Myocyte (in vitro differentiated cells): ENCODE results near the gene MKS1. TPM values are rescaled to one million over a fixed set of nuclear protein-coding genes. Genes with fewer than 3 reads are reported as not detected.

Experiments
- DNase-seq: peaks from one replicate; pipeline ENCODE4 v3.0.0-alpha.2; 2012; ENCODE audit warnings: low read depth
- polyA plus RNA-seq: library from polyadenylated mRNA; unstranded; fragments of >200 nt; gene quantifications from one replicate; pipeline ENCODE4 v1.2.1, GENCODE V29; 2012; ENCODE audit warnings: missing spikeins
- total RNA-seq: library from RNA; depleted of rRNA; stranded (reverse); fragments of >200 nt; gene quantifications from 2 replicates; pipeline ENCODE4 v1.2.3, GENCODE V29; 2014

Gene MKS1
- total RNA-seq: 8.4 and 12.3 TPM in 2 replicates
- polyA plus RNA-seq: 15.0 TPM

DNA sequence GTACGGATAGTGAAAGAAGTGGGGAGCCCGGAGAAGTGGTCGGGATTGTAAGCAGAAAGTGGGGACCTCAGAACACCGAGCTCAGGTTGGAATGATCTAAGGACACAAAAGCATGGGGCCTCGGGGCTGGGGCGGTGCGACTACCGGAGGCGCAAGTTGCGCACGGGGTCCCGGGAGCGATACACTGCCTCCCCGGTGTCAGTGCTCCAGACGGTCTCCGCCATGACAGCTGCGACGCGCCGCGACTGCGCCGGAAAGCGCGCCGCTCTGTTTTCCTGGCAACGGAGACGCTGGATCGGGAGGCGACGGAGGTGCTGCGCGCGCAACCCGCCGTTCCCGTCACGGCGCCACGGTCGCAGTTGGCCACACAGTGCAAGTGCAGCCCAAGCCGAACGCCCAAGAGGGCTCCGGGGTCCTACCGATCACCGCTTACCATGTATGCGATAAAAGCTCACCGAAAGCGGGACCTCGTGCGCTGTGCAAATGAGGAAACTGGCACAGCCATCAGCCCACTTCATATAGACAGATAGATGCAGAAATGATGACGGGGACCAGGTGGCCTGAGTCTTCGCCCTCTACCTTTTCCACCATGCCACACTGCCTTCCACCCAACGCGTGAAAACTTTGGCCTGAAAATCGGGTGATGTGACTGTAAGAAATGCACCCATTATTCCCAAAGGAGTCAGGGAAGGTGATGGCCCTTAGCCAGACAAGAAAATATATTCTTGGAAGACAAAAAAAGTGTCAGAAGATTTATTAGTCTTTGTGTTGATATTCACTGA is at the start of gene MKS1:
MKS1 (minus strand) TSS at position 249 of the 782 bp plus-strand sequence; CDS start at position 224, 25 bp downstream.
- peak; percentile 94 for DNase-seq

DNA sequence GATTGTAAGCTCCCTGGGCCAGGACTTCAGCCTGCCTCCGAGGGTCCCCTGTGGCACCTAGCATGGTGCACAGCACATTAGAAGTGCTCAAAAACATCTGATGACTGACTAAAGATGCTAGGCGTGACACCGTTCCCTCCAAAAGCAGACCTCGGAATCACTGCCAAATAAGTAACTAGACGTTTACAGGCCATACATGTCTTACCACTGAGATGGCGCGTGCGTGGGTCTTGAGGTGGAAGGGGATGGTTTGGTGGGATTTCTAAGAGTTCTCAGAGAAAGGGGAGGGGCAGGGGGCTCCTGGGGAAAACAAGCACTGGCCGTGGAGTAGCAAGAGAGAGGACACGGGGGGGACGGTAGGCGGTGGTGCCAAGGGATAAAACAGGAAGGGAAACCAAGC is 49.3 kb upstream of the MKS1 start:
- DNase-seq: no peak

DNA sequence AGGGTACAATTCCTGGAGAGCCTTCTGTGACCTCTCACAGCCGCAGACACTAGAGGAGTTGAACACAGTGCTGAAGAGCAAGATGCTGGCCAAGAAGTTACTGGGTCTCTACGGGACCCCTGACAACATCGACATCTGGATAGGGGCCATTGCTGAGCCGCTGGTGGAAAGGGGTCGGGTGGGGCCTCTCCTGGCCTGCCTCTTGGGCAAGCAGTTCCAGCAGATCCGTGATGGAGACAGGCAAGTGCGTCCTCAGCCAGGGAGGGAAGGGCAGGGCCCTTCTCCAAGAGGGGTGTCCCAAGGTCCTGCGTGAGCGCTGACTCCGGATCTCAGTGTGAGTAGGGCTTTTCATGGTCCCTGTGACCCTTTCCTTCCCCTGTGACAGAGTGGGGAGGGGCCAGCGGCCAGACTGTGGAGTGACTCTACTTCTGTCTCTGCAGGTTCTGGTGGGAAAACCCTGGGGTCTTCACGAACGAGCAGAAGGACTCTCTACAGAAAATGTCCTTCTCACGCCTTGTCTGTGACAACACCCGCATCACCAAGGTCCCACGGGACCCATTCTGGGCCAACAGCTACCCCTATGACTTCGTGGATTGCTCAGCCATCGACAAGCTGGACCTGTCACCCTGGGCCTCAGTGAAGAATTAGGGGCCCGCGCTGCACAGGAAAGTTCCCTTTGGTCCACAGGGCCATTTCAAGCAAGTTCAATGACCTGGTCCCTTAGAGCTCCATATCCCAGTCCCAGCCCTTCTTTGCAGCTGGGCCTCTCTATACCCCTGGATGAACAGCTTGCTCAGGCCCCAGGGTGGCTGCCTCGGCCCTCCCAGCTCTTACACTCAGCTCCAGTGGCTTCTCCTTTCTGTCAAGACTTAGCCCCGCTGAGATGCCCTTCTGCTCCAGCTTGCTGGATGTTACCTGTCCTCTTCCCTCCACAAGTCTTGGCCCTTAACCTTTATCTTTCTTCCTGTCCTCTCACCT is 48.6 kb upstream of the MKS1 start:
- DNase-seq: no peak

DNA sequence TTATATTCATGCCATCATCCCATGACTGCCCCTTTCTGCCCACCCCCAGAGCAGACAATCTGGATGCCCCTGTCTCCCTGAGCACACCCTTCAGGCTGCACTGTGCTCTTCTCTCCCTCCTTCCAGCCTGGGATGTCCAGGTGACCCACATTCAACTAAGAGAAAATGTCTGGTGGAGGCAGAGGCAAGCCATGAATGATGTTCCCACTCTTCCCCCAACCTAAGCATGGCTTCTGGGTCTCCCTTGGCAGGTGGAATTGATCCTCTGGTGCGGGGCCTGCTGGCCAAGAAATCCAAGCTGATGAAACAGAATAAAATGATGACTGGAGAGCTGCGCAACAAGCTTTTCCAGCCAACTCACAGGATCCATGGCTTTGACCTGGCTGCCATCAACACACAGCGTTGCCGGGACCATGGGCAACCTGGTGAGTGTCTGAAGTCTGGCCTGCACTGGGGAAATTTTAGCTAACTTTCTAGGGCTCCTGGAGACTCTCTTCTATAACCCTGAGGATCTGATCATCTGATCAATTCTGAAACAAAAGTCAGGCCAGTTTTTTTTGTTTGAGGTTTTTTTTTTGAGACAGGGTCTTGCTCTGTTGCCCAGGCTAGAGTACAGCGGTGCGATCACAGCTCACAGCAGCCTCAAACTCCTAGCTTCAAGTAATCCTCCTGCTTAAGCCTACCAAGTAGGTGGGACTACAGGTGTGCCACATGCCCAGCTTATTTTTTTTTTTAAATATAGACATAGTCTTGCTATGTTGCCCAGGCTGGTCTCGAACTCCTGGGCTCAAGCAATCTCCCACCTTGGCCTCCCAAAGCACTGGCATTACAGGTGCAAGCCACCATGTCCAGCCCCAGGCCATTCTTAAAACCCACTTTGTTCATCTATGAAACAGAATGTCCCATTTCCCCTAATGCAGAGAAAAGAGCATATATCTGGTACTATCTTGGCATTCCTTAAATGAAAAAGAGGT is 47.1 kb upstream of the MKS1 start:
- no peak for DNase-seq

DNA sequence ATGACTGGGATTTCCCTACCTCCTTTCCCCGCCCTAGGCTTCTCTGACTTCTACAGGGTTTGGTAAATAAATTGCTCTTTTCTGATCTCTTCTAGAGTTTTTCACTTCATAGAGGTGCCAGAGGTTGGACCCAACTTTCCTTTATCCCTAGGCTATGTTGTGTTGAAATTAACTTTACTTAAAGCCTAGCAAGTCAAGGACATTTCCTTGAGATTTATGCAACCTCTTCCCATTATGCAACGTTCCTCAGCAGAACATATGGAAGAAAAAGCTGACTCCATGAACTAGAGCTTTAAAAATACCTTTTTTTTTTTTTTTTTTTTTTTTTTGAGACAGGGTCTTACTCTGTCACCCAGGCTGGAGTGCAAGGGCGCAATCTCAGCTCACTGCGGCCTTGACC is 46.2 kb upstream of the MKS1 start:
- no peak for DNase-seq

DNA sequence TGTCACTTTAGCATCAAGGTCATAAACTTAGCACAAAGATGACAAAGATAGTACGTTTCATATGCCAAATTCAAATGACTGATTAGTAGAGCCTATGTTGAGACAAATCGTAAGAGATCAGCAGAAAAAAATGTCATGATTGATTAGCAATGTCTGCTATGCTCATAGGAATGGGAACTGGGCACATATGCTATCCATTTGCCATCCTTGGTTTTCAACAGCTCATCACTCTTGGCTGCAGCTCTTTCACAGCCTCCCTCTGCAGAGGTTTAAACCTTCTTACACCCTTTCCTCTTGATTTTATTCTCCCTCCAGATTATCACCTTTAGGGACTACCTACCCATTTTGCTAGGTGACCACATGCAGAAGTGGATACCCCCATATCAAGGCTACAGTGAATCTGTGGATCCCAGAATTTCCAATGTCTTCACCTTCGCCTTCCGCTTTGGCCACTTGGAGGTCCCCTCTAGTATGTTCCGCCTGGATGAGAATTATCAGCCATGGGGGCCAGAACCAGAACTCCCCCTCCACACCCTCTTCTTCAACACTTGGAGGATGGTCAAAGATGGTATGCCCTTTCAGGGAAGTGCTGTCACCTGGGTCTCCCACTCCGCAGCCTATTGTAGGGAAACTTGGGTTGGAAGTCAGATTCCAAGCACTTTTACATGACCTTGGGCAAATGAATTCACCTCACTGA is 45.5 kb upstream of the MKS1 start:
- no peak for DNase-seq

DNA sequence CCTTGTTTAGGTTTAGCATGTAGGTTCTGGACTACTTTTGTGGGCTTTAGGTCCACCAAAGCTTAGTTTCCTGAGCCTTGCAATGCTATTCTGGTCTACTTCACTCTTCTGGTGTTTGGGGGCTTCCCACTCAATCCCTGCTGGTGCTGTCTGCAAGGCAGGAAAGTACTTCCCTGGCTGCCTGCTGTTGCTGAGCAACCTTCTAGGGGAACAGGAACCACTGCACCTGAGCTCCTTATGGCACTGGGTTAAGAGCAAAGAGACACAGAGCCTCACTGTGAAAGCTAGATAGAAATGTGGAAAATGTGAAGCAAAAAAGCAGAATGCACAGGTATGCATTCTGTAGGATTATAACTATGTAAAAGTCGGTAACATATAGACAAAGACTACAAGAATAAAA is 44.7 kb upstream of the MKS1 start:
- DNase-seq: no peak

DNA sequence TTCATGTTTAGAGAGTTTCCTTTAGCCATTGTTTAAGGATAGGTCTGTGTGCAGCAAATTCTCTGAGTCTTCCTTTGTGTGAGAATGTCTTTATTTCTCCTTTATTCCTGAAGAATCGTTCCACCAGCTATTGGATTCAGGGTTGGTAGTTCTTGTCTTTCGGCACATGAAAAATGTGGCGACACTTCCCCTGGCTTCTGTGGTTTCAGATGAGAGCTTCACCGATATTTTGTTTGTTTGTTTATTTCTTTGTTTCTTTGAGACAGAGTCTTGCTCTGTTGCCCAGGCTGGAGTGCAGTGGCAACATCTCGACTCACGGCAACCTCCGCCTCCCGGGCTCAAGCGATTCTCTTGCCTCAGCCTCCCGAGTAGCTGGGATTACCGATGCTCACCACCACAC is 43.1 kb upstream of the MKS1 start:
- no peak for DNase-seq

DNA sequence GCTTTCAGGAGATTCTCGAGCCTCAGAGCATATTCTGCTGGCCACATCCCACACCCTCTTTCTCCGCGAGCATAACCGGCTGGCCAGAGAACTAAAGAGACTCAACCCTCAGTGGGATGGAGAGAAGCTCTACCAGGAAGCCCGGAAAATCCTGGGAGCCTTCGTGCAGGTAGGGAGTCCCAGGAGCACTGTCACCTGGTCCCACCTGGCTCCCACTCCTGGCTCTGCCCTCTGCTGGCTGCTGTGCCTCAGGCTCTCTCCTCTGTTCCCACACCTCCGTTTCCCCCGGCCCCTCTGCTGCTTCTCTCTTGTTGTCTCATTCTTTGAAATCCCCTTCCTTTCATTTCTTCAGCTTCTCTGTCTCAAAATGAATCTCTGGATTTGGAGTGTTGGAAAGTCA is 35.7 kb upstream of the MKS1 start:
- no peak for DNase-seq

DNA sequence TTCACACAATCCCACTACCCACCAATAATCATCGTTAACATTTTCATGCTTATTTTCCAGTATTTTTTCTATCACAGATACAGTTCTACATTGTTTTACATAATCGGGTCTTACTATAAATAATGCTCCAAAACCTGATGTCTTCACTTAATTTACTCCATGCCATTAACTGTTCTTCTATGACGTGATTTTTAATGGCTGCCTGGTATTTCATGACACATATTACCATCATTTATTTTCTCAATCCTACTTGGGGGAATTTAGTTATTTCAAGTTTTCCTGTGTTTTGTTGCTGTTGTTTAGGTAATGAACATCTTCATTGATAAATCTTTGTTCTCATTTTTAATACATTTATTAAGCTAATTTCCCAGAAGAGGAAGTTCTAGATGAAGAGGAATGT is 34.0 kb upstream of the MKS1 start:
- DNase-seq: no peak

DNA sequence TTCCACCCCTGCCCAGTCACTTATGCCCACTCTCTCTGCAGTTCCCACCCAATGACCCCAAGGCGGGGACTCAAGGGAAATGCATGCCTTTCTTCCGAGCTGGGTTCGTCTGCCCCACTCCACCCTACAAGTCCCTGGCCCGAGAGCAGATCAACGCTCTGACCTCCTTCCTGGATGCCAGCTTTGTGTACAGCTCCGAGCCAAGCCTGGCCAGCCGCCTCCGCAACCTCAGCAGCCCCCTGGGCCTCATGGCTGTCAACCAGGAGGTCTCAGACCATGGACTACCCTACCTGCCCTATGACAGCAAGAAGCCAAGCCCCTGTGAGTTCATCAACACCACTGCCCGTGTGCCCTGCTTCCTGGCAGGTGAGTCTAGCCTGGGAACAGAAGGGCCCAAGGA is 33.1 kb upstream of the MKS1 start:
- DNase-seq: no peak

DNA sequence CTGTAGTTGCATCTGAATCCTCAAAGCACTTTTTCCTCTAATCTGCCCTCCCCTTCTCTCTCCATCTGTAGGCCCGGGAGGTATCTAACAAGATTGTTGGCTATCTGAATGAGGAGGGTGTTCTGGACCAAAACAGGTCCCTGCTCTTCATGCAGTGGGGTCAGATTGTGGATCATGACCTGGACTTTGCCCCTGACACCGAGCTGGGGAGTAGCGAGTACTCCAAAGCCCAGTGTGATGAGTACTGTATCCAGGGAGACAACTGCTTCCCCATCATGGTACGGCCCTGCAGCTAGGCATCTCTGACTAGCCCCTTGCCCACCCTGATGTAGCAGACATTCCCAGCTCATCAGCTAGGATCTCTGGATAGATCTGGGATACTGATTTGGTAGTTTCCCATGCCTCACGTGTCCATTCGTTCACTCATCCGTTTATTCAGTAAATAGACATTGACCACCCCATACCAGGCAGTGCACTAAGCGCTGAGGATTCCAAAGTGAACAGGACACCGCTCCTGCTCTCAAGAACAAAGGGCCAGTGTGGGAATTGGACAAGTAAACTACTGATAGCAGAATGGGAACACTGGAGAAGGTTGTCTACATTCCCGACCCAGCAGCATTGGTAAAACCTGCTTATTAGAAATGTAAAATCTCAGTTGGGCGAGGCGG is 31.4 kb upstream of the MKS1 start:
- no peak for DNase-seq

DNA sequence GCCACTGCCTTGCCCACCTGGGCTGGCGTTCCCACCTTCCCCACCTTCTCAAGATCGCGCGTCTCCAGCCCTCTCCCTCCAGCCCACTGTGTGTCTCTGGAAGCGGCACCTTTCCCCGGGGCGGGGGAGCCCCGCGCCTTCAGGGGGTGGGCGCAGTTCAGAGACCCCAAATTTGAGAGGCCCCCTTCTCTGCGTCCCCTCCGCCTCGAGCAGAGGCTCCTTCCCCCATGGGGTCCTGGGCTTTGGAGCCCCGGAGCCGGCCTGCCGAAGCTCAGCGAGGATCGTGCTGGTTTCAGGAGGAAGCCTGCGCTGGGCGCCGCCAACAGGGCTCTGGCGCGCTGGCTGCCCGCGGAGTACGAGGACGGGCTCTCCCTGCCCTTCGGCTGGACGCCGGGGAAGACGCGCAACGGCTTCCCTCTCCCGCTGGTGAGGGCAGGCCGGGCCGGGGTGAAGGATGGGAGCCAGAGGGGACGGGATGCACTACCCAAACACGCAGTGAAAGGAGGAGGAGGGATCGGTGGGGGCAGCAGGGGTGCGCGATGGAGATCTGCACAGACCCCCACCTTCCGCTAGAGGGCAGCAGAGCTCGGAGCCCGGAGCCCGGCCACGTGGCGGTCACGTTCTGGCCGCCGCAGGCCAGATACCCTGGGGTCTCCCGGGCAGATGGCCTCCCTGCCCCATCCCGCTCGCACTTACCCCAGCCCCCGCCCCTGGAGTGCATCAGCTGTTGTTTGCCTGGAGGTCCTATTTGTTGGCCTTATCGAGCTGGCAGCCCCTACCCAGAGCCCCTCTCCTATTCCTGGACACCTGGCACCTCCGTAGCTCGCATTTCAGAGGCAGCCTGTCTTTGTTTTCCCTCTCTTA is 30.4 kb upstream of the MKS1 start:
- DNase-seq: peak; percentile 60

DNA sequence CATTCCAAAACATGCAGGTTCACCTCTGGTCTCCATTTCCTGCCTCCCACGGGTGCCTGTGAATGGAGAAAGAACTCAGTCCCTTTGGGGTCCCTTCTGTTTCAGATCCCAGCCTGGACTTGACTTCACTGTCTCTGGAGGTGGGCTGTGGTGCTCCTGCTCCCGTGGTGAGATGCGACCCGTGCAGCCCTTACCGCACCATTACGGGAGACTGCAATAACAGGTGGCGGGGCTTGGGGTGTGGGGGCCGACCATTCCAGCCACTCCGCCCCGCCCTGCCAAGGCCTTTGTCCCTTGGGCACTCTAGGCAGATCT is 29.9 kb upstream of the MKS1 start:
- DNase-seq: no peak

DNA sequence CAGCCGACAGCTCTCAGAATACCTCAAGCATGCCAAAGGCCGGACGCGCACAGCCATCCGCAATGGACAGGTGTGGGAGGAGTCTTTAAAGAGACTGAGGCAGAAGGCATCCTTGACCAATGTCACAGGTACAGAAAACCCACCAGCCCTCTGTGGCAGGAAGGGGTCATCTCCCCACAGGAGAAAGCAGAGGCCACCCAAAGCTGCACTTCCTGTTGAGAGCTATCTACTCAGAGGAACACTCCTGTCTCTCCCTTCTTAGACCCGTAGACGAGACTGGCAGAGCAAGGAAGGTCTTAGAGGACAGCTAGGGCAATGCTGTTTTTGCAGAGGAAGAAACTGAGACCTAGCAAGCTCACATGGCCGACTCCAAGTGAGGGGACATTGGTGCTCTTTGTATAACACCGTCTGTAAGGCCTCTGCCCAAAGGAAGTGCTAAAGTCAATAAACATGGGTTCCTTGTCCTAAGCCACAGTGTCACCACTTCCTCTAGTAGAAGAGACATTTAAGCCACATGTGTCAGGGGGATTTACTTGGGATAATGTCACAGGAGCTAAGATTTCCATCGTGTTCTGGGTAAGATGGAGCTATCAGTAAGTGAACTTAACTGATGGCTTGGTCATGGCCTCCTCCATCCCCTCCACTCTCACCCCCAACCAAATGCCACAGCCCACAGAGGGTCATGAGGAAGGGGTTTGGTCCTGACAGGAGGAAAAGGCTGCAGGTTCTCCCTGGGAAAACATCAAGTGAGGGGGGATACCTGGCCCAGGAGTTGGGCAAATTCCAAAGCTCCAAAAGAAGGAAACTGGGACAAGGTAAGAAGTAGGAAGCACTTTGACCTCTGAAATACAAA is 28.7 kb upstream of the MKS1 start:
- DNase-seq: no peak

DNA sequence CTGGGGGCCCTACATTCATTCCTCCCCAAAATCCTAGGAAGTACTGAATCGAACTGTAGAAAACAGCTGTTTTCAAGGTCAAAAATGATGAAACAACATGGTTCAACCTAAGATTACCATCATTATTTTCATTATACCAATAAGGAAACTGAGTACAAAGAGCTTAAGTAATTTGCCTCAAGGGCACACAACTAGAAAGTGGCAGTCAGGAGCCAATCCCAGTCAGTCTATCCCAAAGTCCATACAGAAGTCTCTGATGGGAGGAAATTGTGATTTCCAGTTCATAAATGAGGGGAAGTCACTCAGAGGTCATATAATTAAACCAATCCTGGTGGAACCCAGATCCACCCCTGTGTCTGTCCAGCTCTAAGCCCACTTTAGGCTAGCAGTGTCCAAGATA is 27.7 kb upstream of the MKS1 start:
- DNase-seq: no peak

DNA sequence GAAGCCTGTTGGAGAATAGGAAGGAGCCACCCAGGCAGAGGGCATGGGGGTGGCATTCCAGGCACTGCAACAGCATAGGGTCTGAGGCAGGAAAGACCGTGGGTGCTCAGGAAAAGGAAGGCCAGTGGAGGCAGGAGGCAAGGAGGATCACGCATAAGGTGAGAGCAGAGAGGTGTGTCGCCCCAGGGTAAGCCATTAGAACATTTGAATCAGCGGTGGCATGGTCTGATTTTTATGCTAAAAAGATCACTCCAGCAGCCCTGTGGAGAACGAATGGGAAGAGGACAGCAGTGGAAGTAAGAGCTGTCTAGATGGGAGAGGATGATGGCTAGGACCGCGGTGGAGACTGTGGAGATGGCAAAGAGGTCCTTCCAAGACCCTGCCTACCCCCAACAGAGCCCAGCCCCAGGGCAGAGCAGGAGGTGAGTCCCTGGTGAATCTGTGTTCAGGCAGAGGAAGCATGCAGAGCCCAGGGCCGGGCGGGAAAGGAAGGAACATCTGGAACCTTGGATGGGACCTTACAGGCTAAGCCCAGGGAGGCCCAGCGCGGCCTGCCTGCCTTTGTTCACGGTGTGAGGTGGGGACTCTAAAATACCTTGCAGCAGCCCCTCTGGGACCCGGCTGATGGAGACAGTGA is 27.2 kb upstream of the MKS1 start:
- no peak for DNase-seq
